GM21381 (cell line): ENCODE data around the gene PRAMEF13.
"Not testable (repeated sequence)": the region's sequence is repeated elsewhere in the genome, so short reads cannot be mapped to it uniquely, and the experiment has no call there.

Experiments
- ATAC-seq: cut with Tn5 transposase; IDR thresholded peaks from one replicate; pipeline ENCODE4 v1.9.1; 2021; ENCODE audit warnings: mild to moderate bottlenecking, moderate library complexity; ENCODE audit not compliant: unreplicated experiment

Gene PRAMEF13, protein sequence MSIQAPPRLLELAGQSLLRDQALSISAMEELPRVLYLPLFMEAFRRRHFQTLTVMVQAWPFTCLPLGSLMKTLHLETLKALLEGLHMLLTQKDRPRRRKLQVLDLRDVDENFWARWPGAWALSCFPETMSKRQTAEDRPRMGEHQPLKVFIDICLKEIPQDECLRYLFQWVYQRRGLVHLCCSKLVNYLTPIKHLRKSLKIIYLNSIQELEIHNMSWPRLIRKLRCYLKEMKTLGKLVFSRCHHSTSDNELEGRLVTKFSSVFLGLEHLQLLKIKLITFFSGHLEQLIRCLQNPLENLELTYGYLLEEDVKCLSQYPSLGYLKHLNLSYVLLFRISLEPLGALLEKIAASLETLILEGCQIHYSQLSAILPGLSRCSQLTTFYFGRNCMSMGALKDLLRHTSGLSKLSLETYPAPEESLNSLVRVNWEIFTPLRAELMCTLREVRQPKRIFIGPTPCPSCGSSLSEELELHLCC

DNA sequence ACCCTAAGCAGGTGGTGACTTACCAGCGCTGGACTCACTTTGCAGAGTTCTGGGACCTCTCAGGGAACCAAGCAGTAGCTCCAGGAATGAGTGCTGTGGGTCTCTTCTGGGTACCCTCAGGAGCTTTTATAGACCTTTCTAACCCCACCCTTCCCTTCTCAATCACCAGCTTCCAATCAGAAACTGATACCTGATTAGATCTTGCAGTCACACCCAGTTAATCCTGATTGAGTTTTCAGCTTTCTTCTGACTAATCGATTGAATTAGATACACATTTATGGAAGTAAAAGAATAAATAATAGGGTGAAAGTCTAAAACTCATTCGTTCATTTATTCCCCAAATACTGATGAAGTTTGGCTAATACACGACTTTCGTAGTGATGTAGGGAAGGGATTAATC, at the start of gene PRAMEF13:
PRAMEF13 (minus strand) TSS at position 101 of the 400 bp plus-strand sequence. CDS start 1,820 bp downstream, outside the sequence.
- ATAC-seq = not testable (repeated sequence)

DNA sequence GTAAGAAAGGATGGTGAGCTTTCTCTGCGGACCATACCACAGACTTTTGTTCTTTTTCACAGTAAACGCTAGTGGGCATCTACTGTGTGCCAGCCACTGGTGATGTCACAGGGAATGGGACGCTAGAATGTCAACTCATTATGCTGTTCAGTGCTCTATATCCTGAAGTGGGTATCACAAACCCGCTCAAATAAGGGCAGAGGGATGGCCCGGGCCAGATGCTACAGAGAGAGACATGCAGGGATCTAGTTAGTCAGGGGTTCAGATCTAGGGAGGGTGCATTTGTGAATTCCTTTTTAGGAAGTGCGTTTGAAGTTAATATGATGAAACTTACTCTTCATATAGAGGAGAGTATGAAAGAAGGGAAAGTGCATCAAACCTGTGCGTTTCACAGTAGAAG, 45.9 kb upstream of the PRAMEF13 start:
- not testable (repeated sequence) for ATAC-seq

DNA sequence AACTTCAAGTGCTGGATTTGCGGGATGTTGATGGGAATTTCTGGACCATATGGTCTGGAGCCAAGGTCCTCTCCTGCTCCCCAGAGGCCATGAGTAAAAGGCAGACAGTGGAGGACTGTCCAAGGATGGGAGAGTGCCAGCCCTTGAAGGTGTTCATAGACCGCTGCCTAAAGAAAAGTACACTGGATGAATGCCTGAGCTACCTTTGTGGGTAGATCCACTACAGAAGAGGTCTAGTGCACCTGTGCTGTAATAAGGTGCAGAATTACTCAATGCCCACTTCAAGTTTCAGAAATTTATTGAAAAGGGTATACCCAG, 45.3 kb upstream of the PRAMEF13 start:
- ATAC-seq = not testable (repeated sequence)

DNA sequence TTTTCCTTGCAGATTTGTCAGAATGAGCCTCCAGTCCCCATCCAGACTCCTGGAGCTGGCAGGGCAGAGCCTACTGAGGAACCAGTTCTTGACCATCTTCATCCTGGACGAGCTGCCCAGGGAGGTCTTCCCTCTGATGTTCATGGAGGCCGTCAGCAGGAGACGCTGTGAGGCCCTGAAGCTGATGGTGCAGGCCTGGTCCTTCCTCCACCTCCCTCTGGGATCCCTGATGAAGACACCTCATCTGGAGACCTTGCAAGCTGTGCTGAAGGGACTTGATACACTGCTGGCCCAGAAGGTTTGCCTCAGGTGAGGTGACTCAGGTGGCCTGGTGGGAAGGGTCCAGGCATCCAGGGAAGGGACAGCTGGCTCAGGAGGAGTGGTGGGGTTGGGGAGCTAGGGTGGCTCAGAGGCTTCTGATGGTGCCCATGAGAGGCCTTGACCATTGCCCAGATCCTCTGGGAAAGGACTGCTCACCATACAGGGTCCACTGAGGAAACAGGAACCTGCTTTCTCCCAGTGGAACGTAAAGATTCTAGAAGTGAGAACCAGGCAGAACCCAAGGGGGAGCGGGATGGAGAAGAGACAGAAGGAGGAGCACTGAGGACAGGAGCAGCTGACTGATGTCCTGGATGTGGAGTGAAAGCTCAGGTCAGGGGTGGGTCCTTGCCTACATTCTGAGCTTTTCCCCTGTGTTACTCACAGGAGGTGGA, 44.8 kb upstream of the PRAMEF13 start:
- ATAC-seq = not testable (repeated sequence)

DNA sequence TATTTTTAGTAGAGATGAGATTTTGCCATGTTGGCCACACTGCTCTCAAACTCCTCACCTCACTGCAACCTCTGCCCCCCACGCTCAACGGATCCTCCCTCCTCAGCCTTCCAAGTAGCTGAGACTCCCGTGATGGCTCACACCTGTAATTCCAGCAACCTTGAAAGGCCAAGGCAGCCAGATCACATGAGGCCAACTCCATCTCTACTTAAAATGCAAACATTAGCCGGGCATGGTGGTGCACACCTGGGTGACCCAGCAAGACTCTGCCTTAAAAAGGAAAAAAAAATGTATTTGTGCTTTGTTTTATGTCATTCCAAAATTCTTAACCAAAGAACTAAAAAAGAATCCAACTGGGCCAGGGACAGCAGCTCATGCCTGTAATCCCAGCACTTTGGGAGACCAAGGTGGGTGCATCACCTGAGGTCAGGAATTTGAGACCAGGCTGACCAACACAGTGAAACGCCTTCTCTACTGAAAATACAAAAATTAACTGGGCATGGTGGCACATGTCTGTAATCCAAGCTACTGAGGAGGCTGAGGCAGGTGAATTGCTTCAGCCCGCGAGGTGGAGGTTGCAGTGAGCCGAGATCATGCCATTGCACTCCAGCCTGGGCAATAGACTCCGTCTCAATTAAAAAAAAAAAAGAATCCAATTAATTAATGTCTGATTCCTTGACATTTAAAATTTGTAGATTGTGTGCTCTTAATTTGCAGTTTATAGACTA, 42.5 kb upstream of the PRAMEF13 start:
- ATAC-seq = not testable (repeated sequence)

DNA sequence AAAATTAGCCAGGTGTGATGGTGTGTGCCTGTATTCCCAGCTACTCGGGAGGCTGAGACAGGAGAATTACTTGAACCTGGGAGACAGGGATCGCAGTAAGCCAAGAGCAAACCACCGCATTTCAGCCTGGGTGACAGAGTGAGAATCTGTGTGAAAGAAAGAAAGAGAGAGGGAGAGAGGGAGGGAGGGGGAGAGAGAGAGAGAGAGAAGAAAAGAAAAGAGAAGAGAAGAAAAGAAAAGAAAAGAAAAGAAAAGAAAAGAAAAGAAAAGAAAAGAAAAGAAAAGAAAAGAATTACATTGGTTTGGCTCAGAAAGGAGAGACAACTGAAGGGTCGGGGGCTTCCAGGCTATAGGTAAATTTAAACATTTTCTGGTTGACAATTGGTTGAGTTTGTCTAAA, 38.4 kb upstream of the PRAMEF13 start:
- not testable (repeated sequence) for ATAC-seq

DNA sequence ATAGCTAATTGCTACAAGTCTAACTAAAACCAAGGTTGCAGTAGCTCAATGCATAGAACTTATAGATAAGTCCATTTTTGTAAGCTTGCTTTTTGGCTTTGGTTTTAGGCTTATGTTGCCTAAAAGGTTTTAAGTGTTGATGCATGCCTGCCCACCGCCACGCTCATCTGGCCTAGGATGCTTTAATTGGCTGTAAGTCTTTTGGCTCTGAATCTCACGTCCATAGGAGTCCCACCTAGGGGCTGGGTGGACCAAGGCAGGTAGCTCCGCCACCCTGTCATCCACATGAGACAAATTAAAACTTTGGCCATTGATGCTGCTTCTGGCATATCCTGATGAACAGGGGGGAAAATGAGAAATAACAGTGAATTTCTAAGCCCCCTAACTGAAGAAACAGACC, 36.4 kb upstream of the PRAMEF13 start:
- not testable (repeated sequence) for ATAC-seq

DNA sequence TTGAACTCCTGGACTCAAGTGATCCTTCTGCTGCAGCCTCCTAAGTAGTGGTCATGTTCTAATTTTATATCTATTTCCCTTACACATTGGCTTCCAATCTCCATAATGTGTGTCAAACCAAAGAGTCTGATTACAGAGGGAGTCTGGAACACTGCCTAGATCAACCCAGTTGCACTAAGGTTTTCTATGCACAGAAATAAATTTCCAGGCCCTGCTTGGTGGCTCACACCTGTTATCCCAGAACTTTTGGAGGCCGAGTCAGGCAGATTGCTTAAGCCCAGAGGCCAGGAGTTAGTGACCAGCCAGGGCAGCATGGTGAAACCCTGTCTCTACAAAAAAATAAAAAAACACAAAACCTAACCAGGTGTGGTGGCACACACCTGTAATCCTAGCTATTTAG, 32.8 kb upstream of the PRAMEF13 start:
- not testable (repeated sequence) for ATAC-seq

DNA sequence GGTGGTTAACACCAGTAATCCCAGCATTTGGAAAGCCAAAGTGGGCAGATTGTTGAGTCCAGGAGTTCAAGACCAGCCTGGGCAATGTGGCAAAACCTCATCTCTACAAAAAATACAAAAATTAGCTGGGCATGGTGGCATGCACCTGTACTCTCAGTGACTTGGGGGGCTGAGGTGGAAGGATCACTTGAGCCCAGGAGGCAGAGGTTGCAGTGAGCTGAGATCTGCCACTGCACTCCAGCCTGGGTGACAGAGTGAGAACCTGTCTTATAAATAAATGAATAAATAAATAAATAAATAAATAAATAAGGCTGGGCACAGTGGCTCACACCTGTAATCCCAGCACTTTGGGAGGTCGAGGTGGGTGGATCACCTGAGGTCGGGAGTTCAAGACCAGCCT, 30.8 kb upstream of the PRAMEF13 start:
- ATAC-seq = not testable (repeated sequence)

DNA sequence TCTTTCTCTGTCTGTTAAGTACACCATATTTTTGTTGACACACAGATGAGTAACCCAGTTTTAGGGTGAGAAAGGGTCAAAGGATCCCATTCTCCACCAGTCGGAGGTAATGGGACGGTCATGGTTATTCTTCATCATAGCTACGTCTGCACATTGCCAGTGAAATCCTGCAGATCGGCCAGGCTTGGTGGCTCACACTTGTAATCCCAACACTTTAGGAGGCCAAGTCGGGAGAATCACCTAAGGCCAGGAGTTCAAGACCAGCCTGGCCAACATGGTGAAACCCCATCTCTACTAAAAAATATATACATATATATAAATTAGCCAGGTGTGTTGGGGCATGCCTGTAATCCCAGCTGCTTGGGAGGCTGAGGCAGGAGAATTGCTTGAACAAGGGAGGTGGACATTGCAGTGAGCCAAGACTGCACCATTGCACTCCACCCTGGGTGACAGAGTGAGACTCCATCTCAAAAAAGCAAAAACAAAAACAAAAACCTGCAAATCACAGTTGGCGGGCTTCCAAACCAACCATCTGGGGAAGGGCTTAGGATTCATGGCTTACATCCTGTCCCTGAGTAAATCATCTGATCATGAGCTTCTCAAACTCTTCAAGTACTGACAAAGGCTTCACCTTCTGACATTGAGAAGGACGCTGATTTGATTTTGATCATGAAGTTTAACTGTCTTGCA, 30.0 kb upstream of the PRAMEF13 start:
- ATAC-seq = not testable (repeated sequence)

DNA sequence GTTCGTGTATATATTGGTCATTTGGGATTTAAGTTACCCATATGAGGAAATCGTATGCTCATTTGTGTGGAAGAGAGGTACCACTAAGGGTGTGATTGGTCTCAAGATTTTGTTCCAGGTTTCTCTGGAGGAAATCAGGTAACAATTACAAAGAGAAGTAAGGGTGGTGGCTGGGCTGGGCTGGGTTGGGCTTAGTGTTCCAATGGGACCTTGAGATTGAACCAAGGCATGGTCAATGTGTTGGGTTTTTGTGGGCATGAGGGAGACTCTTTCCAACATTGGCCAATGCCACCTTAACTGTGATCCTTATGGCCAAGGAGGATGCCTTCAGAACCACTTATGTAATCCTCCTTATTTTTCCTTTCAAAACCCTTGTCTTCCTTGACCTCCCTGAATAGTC, 29.4 kb upstream of the PRAMEF13 start:
- not testable (repeated sequence) for ATAC-seq

DNA sequence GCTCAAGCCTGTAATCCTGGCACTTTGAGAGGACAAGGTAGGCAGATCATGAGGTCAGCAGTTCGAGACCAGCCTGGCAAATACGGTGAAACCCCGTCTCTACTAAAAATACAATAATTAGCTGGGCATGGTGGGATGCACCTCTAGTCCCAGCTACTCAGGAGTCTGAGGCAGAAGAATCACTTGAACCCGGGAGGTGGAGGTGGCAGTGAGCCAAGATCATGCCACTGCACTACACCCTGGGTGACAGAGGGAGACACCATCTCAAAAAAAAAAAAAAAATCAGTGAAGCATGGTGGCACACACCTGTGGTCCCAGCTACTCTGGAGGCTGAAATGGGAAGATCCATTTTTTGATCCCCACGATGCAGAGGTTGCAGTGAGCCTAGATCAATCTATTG, 28.9 kb upstream of the PRAMEF13 start:
- ATAC-seq = not testable (repeated sequence)

DNA sequence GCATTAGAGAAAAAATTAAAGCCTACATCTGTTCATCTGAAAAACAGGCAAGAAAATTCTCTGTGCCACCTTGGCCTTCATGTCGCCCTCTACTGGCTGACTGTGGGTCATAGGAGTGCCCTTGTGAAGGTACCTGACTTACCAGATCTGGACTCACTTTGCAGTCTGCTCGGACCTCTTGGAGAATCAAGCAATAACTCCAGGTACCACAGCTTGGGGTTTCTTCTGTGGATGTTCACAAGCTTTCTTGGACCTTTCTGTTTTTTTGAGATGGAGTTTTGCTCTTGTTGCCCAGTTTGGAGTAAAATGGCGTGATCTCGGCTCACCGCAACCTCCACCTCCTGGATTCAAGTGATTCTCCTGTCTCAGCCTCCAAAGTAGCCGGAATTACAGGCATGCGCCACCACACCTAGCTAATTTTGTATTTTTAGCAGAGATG, 27.2 kb upstream of the PRAMEF13 start:
- ATAC-seq = no peak

DNA sequence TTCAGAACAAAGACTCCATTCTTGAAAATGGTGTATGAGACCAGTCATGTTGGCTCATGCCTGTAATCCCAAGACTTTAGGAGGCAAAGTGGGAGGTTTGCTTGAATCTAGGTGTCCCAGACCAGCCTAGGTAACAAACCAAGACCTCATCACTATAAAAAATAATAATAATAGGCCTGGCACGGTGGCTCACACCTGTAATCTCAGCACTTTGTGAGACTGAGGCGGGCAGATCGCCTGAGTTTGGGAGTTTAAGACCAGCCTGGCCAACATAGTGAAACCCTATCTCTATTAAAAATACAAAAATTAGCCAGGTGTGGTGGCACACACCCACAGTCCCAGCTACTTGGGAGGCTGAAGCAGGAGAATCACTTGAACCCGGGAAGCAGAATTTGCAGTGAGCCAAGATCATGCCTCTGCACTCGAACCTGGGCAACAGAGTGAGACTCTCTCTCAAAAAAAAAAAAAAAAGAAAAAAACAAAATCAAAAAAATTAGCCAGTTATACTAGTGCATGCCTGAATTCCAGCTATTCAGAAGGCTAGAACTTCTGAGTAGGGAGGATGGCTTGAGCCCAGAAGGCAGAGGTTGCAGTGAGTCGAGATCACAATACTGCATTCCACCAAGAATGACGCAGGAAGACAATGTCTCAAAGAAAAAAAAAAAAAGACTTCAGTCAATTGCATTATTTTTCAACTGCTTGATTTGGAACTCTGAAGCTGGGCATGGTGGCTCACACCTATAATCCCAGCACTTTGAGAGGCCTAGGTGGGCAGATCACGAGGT, 26.3 kb upstream of the PRAMEF13 start:
- ATAC-seq = not testable (repeated sequence)

DNA sequence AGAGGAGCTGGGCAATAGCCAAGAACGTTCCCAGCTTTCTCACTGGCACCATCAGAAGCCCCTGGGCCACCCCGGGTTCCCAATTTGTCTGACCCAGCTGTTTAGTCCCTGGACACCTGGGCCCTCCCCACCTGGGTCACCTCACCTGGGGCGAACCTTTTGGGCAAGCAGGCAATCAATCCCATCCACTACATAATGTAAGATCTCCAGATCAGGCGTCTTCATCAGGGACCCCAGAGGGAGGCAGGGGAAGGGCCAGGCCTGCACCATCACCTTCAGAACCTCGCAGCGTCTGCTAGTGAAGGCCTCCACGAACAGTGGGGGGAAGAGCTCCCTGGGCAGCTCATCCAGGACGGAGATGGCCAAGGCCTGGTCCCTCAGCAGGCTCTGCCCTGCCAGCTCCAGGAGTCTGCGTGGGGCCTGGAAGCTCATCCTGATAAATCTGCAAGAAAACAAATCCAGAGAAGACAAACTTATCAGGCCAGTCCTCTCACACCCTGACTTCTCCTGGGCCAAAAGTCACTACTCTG, 24.5 kb upstream of the PRAMEF13 start, which contains the start of gene PRAMEF18:
PRAMEF18 (minus strand) TSS at position 480 of the 530 bp plus-strand sequence; CDS start at position 432, 48 bp downstream.
- ATAC-seq = not testable (repeated sequence)

DNA sequence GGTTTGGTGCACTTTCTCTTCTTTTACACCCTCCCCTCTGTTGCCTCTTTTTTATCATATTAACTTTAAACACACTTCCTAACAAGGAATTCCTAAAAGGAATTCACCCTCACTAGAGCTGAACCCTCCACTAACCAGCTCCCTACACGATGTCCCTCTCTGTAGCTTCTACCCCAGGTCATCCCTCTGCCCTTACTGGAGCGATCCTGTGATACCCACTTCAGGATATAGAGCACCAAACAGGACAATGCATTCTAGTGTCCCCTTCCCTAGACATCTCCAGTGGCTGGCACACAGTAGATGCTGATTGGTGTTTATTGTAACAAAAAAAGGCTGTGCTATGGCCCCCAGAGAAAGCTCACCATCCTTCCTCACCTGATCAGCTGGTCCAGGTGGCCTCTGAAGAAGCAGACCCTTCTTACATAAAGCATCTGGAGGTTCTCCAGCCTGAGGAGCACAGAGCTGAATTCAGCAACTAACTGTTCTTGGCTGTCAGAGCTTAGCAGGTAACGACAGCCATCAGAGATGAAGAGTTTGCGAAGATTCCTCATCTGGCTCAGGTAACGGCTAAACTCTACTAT, 23.4 kb upstream of the PRAMEF13 start:
- ATAC-seq = no peak

DNA sequence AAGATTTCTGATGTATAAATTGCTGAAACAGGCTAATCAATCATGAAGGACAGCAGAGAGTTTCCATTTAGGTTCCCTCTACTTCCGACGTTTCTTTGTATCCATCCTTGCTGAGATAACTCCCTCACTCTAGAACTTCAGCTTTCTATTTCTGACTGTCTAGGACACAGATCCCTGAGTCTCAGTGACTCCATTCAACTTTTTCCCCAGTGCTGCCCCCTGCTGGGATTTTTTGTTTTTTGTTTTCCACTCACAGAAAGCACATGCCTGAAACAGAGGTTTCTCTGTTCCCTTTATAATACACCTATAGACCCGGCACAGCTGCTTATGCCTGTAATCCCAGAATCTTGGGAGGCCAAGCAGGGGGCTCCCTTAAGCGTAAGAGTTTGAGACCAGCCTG, 21.6 kb upstream of the PRAMEF13 start:
- not testable (repeated sequence) for ATAC-seq

DNA sequence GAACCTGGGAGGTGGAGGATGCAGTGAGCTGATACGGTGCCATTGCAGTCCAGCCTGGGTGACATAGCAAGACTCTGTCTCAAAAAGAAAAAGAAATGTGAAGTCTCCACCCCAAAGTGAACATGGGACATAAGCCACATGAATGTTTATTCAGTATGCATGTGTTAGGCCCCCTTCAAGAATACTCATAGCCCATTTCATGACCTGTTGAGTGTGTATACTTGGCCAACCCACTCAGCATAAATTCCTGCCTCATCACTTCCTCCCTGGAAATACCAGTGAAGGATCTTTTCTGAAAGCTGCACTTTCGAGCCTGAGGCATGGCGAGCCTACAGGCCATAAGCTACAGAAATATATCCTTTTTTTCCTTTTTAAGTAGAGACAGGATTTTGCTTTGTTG, 18.0 kb upstream of the PRAMEF13 start:
- not testable (repeated sequence) for ATAC-seq

DNA sequence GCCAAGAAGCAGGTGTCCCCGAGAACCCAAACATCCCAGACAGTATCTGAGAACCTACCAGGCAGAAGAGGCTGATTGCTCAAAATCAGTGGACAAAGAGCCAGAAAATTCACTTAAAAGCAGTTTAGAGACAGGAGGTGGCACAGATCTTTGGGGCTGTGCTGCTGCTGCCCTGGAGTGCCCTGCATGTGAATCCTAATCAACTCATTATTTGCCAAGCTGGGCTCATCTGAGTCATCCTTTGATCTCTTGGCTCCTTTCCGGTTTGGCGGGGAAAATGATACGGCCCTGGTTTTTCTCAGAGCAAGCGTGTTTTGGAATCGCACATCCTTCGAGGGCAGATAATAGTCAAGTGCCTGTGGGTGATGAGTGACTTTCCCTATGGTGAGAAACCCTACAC, 15.4 kb upstream of the PRAMEF13 start:
- ATAC-seq = not testable (repeated sequence)
